Lung (tissue), 12 donors: ENCODE results near the gene KRT75. TPM values are rescaled to one million over a fixed set of nuclear protein-coding genes. Genes with fewer than 3 reads are reported as not detected.

ENCODE experiments used
- ATAC-seq: fragments of 200-7000 bp; cut with Tn5 transposase; one replicate; pipeline ENCODE4 v1.9.1; 2020; ENCODE audit warnings: moderate number of reproducible peaks; ENCODE audit not compliant: insufficient read depth, low FRiP score
- DNase-seq, 3 donors: peaks; one replicate each; pipeline ENCODE4 v3.0.0-alpha.2; 2013 to 2017
- H3K27ac ChIP-seq, 2 donors: one replicate each; pipeline ENCODE4 v1.5.1; 2013; ENCODE audit warnings: mild to moderate bottlenecking in 2 of 2, moderate library complexity in 2 of 2, control low read depth in 1 of 2, inconsistent platforms in 1 of 2, low read depth in 1 of 2, low read length in 1 of 2
- H3K27me3 ChIP-seq, 3 donors: one replicate each; pipeline ENCODE4 v1.5.1; 2013; ENCODE audit warnings: low read length in 2 of 3; ENCODE audit not compliant: control insufficient read depth in 3 of 3, insufficient read depth in 3 of 3
- H3K36me3 ChIP-seq, 4 donors: one replicate each; pipeline ENCODE4 v1.5.1; 2013; ENCODE audit warnings: low read length in 4 of 4, mild to moderate bottlenecking in 1 of 4, moderate library complexity in 1 of 4; ENCODE audit not compliant: control insufficient read depth in 4 of 4, insufficient read depth in 4 of 4
- H3K4me1 ChIP-seq, 5 donors: one replicate each; pipeline ENCODE4 v1.5.1; 2013; ENCODE audit warnings: low read length in 5 of 5, mild to moderate bottlenecking in 2 of 5, moderate library complexity in 1 of 5; ENCODE audit not compliant: control insufficient read depth in 5 of 5, insufficient read depth in 5 of 5
- H3K4me3 ChIP-seq: one replicate; pipeline ENCODE4 v1.5.1; 2013; ENCODE audit warnings: mild to moderate bottlenecking, control low read depth, moderate library complexity
- H3K9ac ChIP-seq, 2 donors: one replicate each; pipeline ENCODE4 v1.5.1; 2013; ENCODE audit warnings: low read length in 2 of 2, control low read depth in 1 of 2; ENCODE audit not compliant: insufficient read depth in 1 of 2
- H3K9me3 ChIP-seq, 4 donors: one replicate each; pipeline ENCODE4 v1.5.1; 2013; ENCODE audit warnings: low read length in 3 of 4, mild to moderate bottlenecking in 1 of 4, moderate library complexity in 1 of 4; ENCODE audit not compliant: control insufficient read depth in 4 of 4, insufficient read depth in 3 of 4
- WGBS, 2 donors: extraction: QIAGEN DNeasy Blood & Tissue Kit; methylation state at CpG; one replicate each; pipeline ENCODE4 v1.1.7; 2013; 5-methylcytosine and 5-hydroxymethylcytosine counted together
- polyA plus RNA-seq, 2 donors: library from polyadenylated mRNA; stranded (reverse); fragments of 200-250 nt; gene quantifications; one replicate each; pipeline ENCODE4 v1.2.1, GENCODE V29; 2013
- total RNA-seq, 2 donors: library from RNA; depleted of rRNA in 1 of 2; stranded (reverse); fragments of >200 nt in 1 of 2; gene quantifications; one replicate each; pipeline ENCODE4 v1.2.1, GENCODE V29; 2014 to 2021
- TF ChIP-seq, protein P1 (sequence below): IDR thresholded peaks from 2 replicates; pipeline ENCODE4 v1.5.1; 2012; ENCODE audit warnings: mild to moderate bottlenecking; ENCODE audit errors: control extremely low read depth, extremely low read depth
- donor health status: control.
- donor health status: control.
- donor health status: Bipolar disorder and iron deficiency.
- donor health status: healthy.
- donor health status: DM: yes; HTN: yes; CAD: no.

Gene KRT75
- total and polyA plus RNA-seq, 4 donors = 0.01 TPM; not detected in 3

- TF ChIP-seq, protein P1, sequence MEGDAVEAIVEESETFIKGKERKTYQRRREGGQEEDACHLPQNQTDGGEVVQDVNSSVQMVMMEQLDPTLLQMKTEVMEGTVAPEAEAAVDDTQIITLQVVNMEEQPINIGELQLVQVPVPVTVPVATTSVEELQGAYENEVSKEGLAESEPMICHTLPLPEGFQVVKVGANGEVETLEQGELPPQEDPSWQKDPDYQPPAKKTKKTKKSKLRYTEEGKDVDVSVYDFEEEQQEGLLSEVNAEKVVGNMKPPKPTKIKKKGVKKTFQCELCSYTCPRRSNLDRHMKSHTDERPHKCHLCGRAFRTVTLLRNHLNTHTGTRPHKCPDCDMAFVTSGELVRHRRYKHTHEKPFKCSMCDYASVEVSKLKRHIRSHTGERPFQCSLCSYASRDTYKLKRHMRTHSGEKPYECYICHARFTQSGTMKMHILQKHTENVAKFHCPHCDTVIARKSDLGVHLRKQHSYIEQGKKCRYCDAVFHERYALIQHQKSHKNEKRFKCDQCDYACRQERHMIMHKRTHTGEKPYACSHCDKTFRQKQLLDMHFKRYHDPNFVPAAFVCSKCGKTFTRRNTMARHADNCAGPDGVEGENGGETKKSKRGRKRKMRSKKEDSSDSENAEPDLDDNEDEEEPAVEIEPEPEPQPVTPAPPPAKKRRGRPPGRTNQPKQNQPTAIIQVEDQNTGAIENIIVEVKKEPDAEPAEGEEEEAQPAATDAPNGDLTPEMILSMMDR = no peak
- Histone ChIP-seq H3K9ac (no peak within 1 kb of the TSS), H3K36me3 (no peaks in the 10 kb centered on the region), H3K9me3 (no peaks in the 10 kb centered on the region), H3K4me1 (no peaks in the 10 kb centered on the region), H3K27ac (no peak within 1 kb of the TSS), H3K27me3 (no peaks in the 10 kb centered on the region), H3K4me3 (no peak within 1 kb of the TSS)
- WGBS, 2 donors = 89 to 94% methylated on average over 14 of the region's 14 CpGs
- DNase-seq = no peak
- no peak for ATAC-seq
These were observed 28.2 kb downstream of the KRT75 start, which contains the start of gene KRT82 for GRCh38 chr12:52405922-52406385. KRT82 (minus strand) TSS chr12:52406335; CDS start chr12:52406277, 58 bp downstream.

DNA sequence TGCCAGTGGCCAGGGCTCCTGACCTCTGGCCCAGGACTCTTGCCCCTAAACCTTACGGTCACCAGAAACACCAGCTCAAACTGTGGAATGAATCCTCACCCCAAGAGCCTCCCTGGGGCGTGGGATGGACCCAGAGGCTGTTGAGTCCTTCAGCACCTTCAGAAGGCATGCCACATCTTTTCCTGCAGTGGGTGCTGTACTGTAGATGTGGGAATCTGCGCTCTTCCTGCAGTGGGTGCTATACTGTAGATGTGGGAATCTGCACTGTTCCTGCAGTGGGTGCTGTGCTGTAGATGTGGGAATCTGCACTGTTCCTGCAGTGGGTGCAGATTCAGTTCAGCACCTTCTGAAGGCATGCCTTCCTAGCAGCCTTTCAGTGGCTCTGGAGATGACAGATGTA lies 29.2 kb downstream of the KRT75 start:
- no peak for ATAC-seq
- H3K27ac ChIP-seq = no peak overlapping the region
- no peaks in the 10 kb centered on the region for H3K9me3 ChIP-seq
- no peak for DNase-seq
- no peaks in the 10 kb centered on the region for H3K36me3 ChIP-seq
- no peak overlapping the region for H3K4me3 ChIP-seq
- TF ChIP-seq, protein P1 = no peak
- no peaks in the 10 kb centered on the region for H3K27me3 ChIP-seq
- no peaks in the 10 kb centered on the region for H3K4me1 ChIP-seq
- WGBS, 2 donors = 90 to 96% methylated on average over 3 of the region's 3 CpGs
- no peak overlapping the region for H3K9ac ChIP-seq

DNA sequence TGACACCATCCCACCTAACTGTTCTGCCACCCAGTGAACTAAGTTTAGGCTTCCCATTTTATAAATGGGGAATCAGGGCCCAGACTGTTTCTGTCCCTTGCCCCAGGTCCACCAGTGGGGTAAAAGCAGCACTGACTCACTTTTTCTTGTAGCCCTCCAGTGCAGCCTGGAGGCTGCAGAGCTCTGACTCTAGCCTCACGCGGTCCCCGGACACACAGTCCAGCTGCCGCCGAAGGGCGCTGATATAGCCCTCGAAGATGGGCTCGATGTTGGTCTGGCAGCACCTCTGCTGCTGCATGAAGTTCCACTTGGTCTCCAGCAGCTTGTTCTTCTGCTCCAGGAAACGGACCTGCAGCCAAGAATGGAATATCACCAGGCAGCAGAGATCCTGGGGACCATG lies 30.6 kb downstream of the KRT75 start:
- H3K36me3 ChIP-seq = no peaks in the 10 kb centered on the region
- H3K27ac ChIP-seq = no peak overlapping the region
- no peak overlapping the region for H3K4me3 ChIP-seq
- no peak overlapping the region for H3K9ac ChIP-seq
- no peaks in the 10 kb centered on the region for H3K9me3 ChIP-seq
- H3K27me3 ChIP-seq = no peaks in the 10 kb centered on the region
- no peaks in the 10 kb centered on the region for H3K4me1 ChIP-seq
- no peak for DNase-seq
- 91 to 96% methylated on average over 9 of the region's 9 CpGs for WGBS, 2 donors
- no peak for ATAC-seq
- TF ChIP-seq, protein P1 = no peak

- Histone ChIP-seq H3K27ac (no peak overlapping the region), H3K36me3 (no peaks in the 10 kb centered on the region), H3K4me3 (no peak overlapping the region), H3K9ac (no peak overlapping the region), H3K9me3 (no peaks in the 10 kb centered on the region), H3K27me3 (no peaks in the 10 kb centered on the region), H3K4me1 (no peaks in the 10 kb centered on the region)
- DNase-seq (no peak), ATAC-seq (no peak)
- TF ChIP-seq, protein P1 = no peak
- WGBS, 2 donors = 60 to 68% methylated on average over 3 of the region's 3 CpGs
These were observed 31.2 kb downstream of the KRT75 start for GRCh38 chr12:52402873-52403540.
